ENCODE results near the gene TRABD2B. TPM values are rescaled to one million over a fixed set of nuclear protein-coding genes. Genes with fewer than 3 reads are reported as not detected.

Gene TRABD2B
- total RNA-seq, 2 donors from 2014 or later = 2.6 to 4.3 TPM

DNA sequence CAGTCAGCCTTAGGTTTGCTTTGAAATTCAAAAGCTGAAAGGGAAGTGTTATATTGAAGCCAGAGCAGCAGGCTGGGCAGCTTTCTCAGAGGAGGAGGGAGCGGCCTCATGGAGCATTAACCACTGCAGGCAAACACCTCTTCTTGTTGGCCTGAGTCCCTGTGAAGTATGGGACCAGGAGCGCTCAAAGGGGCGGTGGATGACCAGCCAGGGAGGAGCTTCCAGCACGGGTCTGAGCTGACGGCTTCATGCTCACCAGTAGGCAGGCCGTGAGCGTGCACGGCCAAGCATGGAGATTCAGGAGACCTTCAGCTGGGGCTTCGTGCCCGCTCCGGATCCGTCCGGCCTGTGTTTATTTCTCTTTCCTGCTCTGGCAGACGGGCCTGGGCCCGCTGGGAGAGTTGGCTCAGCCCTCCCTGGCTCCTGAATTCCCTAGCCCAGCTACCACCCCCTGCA, 245.2 kb downstream of the TRABD2B start:
- H3K27ac ChIP-seq = peak overlapping the region in 2 of 4 donors; percentile 13 to 34
- 49 to 67% methylated on average over 14 to 15 of the region's 15 CpGs for WGBS, 2 donors
- H3K4me1 ChIP-seq = peaks cover 4% of the 10 kb centered on the region
- no peaks in the 10 kb centered on the region for H3K27me3 ChIP-seq
- no peaks in the 10 kb centered on the region for H3K9me3 ChIP-seq
- no peak overlapping the region for H3K4me3 ChIP-seq
- TF ChIP-seq, protein P1, sequence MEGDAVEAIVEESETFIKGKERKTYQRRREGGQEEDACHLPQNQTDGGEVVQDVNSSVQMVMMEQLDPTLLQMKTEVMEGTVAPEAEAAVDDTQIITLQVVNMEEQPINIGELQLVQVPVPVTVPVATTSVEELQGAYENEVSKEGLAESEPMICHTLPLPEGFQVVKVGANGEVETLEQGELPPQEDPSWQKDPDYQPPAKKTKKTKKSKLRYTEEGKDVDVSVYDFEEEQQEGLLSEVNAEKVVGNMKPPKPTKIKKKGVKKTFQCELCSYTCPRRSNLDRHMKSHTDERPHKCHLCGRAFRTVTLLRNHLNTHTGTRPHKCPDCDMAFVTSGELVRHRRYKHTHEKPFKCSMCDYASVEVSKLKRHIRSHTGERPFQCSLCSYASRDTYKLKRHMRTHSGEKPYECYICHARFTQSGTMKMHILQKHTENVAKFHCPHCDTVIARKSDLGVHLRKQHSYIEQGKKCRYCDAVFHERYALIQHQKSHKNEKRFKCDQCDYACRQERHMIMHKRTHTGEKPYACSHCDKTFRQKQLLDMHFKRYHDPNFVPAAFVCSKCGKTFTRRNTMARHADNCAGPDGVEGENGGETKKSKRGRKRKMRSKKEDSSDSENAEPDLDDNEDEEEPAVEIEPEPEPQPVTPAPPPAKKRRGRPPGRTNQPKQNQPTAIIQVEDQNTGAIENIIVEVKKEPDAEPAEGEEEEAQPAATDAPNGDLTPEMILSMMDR (IDR thresholded peaks at IDR 0.05) = no peak
- no peak for TF ChIP-seq POLR2A (IDR thresholded peaks at IDR 0.05)
- peak in 2 of 4 donors; percentile 26 to 30 for DNase-seq
- intact Hi-C loops (cut with DNase I) = no loop called here
- no peaks in the 10 kb centered on the region for H3K36me3 ChIP-seq (replicated peaks in 1 of 2; ENCODE audit: insufficient read depth in 1 of 2, low read depth in 2 of 2)
- peak; percentile 63 for ATAC-seq

DNA sequence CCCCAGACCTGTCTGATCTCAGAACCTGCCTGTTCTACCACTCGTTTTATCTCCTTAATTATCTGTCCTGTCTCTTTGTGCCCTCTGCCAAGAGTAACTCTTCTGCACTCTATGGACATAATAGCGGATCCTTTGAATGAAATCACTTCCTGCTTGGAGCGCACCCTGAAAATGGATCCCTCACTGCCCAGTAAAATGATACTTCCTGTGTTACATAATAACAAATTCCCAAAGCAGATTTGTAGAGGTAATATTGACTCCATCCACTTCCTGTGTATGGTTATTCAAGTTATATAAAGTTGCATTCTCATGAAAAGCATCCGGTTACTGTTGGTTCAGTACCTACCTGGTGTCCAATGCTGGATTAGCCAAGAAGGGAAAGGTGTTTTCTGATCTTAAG, 246.0 kb downstream of the TRABD2B start:
- Histone ChIP-seq H3K27me3 (no peaks in the 10 kb centered on the region), H3K4me1 (peaks cover 4% of the 10 kb centered on the region), H3K4me3 (no peak overlapping the region), H3K9me3 (no peaks in the 10 kb centered on the region), H3K36me3 (replicated peaks in 1 of 2; ENCODE audit: insufficient read depth in 1 of 2, low read depth in 2 of 2) (no peaks in the 10 kb centered on the region), H3K27ac (peak overlapping the region in 2 of 4 donors; percentile 13 to 34)
- DNase-seq (no peak), ATAC-seq (no peak)
- whole genome bisulfite sequencing, 2 donors = 65 to 69% methylated on average over 4 of the region's 4 CpGs
- intact Hi-C loops (cut with DNase I) = no loop called here
- TF ChIP-seq POLR2A (IDR thresholded peaks at IDR 0.05) = no peak
- TF ChIP-seq, protein P1 (IDR thresholded peaks at IDR 0.05) = no peak

DNA sequence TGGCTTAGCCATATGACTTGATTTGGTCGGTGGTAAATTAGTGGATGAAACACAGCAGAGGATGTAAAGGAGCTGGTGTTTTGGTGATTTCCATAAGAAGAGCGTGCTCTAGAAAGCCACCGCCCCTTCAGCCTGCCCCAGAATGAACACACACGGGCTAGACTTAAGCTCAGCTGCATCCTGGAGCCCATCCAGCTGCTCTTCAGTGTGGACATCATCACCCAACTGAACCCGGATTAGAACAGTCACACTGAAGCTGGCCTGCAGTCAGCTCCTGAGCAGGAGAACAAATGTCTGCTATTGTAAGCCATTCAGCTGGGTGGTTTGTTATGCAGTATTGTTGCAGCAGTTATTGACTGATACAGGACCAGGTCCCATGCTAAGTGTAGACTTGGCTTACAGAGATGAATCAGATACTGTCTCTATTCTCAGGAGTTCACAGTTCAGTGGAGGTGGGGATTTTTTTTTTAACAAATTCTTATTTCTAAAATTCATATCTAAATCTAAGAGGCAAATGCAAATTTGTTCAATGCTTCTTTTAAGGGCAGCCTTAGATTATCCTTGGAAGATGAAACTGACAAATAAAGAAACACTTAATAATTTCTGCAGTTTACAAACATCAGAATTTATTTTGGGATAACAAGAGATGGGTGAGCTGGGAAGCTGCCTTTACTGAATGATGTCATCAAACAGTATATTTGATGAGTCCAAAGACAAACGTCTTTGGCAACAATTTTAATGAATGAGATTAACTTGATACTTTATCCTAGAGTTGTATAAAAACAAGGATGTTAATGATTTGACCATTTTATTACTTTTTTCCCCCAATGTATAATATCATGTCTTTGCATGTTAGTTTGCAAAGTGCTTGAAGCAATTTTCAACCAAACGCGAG, 251.2 kb downstream of the TRABD2B start:
- Histone ChIP-seq H3K4me3 (no peak overlapping the region), H3K36me3 (replicated peaks in 1 of 2; ENCODE audit: insufficient read depth in 1 of 2, low read depth in 2 of 2) (no peaks in the 10 kb centered on the region), H3K27ac (no peak overlapping the region), H3K9me3 (no peaks in the 10 kb centered on the region), H3K27me3 (no peaks in the 10 kb centered on the region), H3K4me1 (no peaks in the 10 kb centered on the region)
- intact Hi-C loops (cut with DNase I) = loop anchor here (10.0 kb wide), 1 partner anchor 459 kb away; no protein-coding TSS in a partner anchor
- 55 to 60% methylated on average over 7 to 8 of the region's 8 CpGs for WGBS, 2 donors
- TF ChIP-seq, protein P1 (IDR thresholded peaks at IDR 0.05) = no peak
- TF ChIP-seq POLR2A (IDR thresholded peaks at IDR 0.05) = no peak
- no peak for ATAC-seq
- DNase-seq = no peak

DNA sequence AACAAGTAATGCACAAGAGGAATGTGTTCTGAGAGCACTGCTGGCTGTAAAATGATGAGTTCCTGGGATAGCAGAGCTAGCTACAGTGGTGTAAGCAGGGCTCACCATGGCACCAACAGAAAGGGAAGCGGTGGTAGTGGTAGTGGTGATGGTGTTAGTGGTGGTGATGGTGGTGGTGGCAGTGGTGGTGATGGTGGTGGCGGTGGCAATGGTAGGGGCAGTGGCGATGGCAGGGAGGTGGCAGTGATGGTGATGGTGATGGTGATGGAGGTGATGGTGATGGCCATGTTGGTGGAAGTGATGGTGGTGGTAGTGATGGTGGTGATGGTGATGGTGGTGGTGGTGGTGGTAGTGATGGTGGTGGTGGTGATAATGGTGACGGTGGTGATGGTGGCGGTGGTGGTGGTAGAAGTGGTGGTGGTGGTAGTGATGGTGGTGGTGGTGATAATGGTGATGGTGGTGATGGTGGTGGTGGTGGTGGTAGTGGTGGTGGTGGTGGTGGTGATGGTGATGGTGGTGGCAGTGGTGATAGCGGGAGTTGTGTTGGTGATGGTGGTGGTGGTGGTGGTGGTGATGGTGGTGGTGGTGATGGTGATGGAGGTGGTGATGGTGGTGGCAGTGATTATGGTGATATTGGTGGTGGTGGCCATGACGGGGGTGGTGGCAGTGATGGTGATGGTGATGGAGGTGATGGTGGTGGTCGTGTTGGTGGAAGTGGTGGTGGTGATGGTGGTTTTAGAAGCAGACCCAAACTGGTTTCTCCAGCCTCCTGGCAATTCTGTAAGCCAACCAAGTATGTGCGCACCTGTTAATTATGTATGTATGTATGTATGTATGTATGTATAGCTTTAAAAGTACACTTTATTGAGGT, 254.1 kb downstream of the TRABD2B start:
- no peak for TF ChIP-seq POLR2A (IDR thresholded peaks at IDR 0.05)
- TF ChIP-seq, protein P1 (IDR thresholded peaks at IDR 0.05) = no peak
- Histone ChIP-seq H3K27me3 (no peaks in the 10 kb centered on the region), H3K9me3 (no peaks in the 10 kb centered on the region), H3K4me1 (no peaks in the 10 kb centered on the region), H3K36me3 (replicated peaks in 1 of 2; ENCODE audit: insufficient read depth in 1 of 2, low read depth in 2 of 2) (no peaks in the 10 kb centered on the region), H3K27ac (no peak overlapping the region), H3K4me3 (no peak overlapping the region)
- ATAC-seq (no peak), DNase-seq (no peak)
- 77 to 79% methylated on average over 9 of the region's 9 CpGs for WGBS, 2 donors
- intact Hi-C loops (cut with DNase I) = loop anchor here (10.0 kb wide), 1 partner anchor 462 kb away; no protein-coding TSS in a partner anchor

All from body of pancreas (tissue), 4 donors.